Esophagus muscularis mucosa (tissue), 3 donors: ENCODE results near the gene MFSD6.

Source experiments
- CTCF ChIP-seq, 3 experiments: fragments of 200-600 bp in 2 of 3; fragments of 450-650 bp in 1 of 3; sonication (generic) in 2 of 3; IDR thresholded peaks; one replicate each; pipeline ENCODE4 v1.5.1; 2017 to 2019; ENCODE audit warnings: antibody characterized with exemption in 3 of 3, mild to moderate bottlenecking in 2 of 3, moderate library complexity in 1 of 3
- POLR2AphosphoS5 ChIP-seq, 2 donors: sonication (generic); formaldehyde crosslinking; IDR thresholded peaks; one replicate each; pipeline ENCODE4 v1.6.1; 2017; ENCODE audit warnings: antibody characterized with exemption in 2 of 2

- no peak for TF ChIP-seq CTCF (IDR thresholded peaks at IDR 0.05)
- no peak for TF ChIP-seq POLR2AphosphoS5 (IDR thresholded peaks at IDR 0.05)
Observed at GRCh38 chr2:190540048-190540447, 131.9 kb downstream of the MFSD6 start.
